Stimulated activated CD8-positive, alpha-beta memory T cell treated with anti-CD3 and anti-CD28 coated beads, Interleukin-12 subunit alpha, Interleukin-12 subunit beta, amount 100 ng/mL, for 24 hours (primary cell): Measurements from ENCODE around the gene ZNF382.

Experiments used
- DNase-seq: peaks from one replicate; pipeline ENCODE4 v3.0.0-alpha.2; 2020; ENCODE audit errors: extremely low read depth

The ZNF382 gene

DNA sequence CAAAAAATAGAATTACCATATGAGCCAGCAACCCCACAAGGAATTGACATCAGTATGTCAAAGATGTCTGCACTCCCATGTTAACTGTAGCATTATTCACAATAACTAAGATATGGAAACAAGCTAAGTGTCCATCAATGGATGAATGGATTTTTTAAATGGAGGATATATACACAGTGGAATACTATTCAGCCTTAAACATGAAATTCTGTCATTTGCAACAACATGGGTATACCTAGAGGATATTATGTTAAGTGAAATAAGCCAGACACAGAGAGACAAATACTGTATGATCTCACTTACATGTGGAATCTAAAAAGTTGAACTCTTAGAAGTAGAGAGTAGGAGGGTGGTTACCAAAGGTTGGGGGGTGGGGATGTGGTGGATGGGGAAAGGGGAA is 74.3 kb downstream of the ZNF382 start:
- DNase-seq = no peak
